Activated T-cell treated with anti-CD3 and anti-CD28 coated beads for 24 hours (primary cell): ENCODE measurements around the gene CUL4B.
A peak's percentile ranks its signal among the peaks of the same experiment; 100 is the strongest.
"Not testable (repeated sequence)": the region's sequence is repeated elsewhere in the genome, so short reads cannot be mapped to it uniquely, and the experiment has no call there.

Source experiments
- DNase-seq: peaks from one replicate; pipeline ENCODE4 v3.0.0-alpha.2; 2020; ENCODE audit warnings: low read depth

The CUL4B gene

GRCh38 chrX:120522820-120523219, 37.9 kb downstream of the CUL4B start:
- DNase-seq, result no peak

GRCh38 chrX:120517936-120518335, 42.8 kb downstream of the CUL4B start:
- no peak for DNase-seq

DNA sequence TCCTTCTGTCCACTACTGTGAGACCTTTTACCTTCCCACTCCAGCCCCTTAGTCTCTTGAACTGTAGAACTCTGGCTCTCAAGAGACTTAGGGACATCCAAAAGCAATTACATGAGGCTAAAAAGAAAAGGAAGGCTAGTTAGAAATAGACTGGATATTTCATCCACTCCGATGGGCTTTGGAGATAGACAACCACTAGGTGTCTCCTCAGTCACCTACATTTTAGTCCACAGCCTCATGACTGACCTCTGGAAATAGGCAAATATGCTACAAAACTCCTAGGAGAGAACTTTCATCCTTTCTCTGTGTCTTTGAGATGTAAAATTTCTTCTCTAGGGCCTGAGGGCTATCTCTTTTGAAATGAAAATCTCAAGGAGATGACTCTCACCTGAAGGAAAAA, 46.5 kb downstream of the CUL4B start:
- DNase-seq, result no peak

DNA sequence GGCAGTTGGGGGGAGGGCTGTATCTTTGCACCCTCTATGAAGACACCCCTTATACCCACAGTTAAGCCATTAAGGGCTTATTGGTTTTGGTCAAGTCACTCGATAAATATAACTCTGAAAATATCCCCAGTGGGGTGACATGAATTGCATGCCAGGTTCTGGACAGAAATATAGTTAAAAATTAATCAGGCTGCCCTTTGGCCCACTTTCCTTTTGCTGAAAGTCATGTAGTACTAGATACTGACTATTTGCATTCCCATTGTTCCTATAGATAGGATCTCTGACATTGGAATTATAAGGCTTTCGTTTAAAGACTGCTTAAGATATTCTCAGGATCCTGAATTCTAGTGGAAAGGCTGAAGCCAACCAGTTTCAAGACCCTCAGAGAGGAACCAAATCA, 48.1 kb downstream of the CUL4B start:
- no peak for DNase-seq

DNA sequence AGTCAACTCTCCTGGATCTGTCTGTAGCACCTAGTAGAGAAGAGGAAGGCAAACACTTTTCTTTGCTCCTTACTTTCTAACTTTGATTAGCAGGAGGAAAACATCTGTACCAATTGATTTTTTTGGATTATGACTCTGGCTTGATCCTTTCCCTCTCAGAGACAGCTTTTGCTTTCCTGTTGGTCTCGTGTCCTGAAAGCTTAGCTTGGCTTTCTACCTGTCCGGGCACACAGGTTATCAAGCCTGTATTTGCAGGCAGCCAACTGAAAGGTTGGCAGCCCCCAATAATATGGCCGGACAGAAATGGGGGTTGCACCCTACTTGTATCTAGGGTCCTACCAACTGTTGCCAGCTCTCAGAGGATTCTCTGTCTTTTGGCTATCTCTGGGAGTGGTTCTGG, 48.5 kb downstream of the CUL4B start:
- no peak for DNase-seq

GRCh38 chrX:120504569-120504968, 56.2 kb downstream of the CUL4B start:
- no peak for DNase-seq

GRCh38 chrX:120499301-120500072, 61.3 kb downstream of the CUL4B start:
- DNase-seq, result no peak

GRCh38 chrX:120490119-120490518, 70.6 kb downstream of the CUL4B start:
- not testable (repeated sequence) for DNase-seq

DNA sequence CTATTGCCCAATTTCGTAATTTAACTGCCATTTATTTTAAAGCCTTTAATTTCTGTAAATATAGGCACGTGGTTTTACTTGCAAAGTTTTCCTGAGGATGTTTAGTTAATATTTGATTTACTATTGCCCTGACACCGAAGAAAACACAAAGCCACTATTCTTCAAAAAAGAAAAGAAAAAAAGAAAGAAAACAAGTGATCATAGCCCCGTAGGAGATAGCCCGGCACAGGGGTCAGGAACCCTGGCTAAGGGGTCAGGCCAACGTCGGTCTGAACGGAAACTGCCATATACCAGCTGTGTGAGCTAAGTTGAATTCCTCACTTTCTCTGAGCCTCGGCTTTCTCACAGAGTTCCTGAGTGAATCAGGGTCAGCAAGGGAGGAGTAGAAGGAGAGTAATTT, 74.0 kb downstream of the CUL4B start:
- DNase-seq, result no peak

DNA sequence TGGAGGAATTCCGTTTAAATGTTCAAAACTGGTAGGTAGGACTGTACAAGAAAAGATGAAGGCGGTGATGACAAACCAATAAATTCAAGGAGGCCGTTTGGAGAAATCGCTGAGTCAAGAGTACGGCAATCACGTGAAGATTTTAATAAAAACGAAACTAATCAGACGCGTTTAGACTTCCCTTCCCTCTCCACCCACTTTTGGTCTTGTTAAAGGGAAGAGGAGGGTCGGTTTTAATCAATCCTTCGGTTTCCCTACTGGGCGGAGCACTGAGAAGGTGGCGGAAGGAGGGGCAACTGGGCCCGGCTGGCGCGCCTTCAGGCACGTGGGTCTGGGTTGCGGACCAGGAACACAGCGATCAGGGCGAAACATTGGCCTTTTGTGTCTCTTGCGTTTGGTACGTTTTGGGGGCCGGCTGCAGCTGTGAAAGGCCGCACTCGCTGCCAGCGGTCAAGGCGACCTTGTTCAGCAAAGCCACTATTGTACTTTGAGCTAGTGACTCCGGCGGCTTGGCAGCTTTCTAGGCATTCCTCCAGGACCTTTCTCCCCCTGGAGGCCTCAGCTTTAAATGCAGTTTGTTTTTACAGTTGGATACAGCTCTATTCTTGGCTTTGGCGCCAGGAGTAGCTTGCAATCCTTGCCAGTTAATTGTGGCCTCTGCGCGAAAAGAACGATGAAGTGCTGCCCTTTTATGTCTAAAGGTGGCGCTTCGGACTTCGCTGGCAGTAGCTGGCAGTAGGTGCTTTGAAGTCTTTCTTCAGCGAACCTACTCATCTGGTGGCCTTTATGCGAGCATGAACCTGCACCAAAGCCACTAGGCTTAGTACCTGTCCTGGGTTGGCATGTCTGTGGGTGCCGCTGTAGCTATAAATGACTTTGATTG, 74.9 kb downstream of the CUL4B start:
- peak; percentile 37 for DNase-seq

DNA sequence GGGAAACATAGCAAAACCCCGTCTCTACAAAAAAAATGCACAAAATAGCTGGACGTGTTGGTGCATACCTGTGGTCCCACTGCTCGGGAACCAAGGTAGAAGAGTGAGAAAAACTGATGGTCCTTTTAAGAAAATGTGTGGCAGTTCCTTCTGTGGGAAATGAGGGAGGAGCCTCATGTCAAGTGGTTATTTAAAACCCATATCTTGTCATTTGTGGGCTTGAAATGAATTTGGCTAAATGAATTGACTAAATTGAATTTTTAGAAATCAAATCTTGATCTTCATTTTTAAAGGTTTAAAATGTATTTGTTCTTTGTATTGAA, 75.5 kb downstream of the CUL4B start:
- no peak for DNase-seq

- DNase-seq, result no peak
These were observed 83.3 kb downstream of the CUL4B start for GRCh38 chrX:120477453-120477852.

DNA sequence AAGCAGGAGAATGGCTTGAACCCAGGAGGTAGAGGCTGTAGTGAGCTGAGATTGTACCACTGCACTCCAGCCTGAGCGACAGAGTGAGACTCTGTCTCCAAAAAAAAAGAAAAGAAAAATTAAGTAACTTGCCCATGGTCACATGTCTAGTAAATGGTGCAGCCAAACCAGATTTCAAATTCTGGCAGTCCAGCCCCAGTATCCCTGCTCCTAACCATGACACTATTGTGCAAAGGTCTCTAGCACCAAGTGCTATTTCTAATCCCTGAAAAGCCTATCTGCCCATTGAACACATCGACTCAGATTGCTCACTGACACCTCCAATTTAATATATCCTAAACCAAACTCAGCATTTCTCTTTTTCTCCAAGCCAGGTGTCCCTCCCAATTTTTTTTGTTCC, 84.0 kb downstream of the CUL4B start:
- DNase-seq, result no peak

DNA sequence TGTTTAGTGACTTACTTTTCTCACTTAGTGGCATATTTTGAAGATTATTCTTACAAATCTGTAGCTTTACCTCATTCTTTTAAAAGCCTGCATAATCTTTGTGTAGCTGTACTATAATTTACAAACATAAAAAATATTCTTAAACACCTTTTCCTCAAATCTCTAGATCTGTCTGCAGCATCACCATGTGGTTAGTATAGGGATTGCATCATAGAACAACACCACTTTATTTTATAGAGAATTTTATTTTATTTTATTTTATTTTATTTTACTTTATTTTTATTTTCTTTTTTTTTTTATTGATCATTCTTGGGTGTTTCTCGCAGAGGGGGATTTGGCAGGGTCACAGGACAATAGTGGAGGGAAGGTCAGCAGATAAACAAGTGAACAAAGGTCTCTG, 85.3 kb downstream of the CUL4B start:
- DNase-seq, result not testable (repeated sequence)
